CD4-positive, alpha-beta T cell (primary cell): ENCODE measurements around the gene HHATL. TPM values are rescaled to one million over a fixed set of nuclear protein-coding genes. Genes with fewer than 3 reads are reported as not detected.

ENCODE experiments used
- ATAC-seq: fragments of 200-7000 bp; cut with Tn5 transposase; one replicate; pipeline ENCODE4 v1.10.0; 2022; ENCODE audit warnings: mild to moderate bottlenecking; ENCODE audit not compliant: poor library complexity
- CTCF ChIA-PET: fragments of 350-600 bp; sonication (Branson Sonifier 250); formaldehyde crosslinking; loops from one replicate; lab custom pipeline; 2021; ENCODE audit warnings: antibody characterized with exemption, inconsistent platforms; lab: Charles Lee
- POLR2A ChIA-PET: fragments of 350-600 bp; sonication (Branson Sonifier 250); formaldehyde crosslinking; loops from one replicate; lab custom pipeline; 2021; ENCODE audit warnings: antibody characterized with exemption, inconsistent platforms; lab: Charles Lee
- DNase-seq, 14 experiments: peaks; one replicate each; pipeline ENCODE4 v3.0.0-alpha.2; 2013 to 2020; ENCODE audit warnings: mixed read lengths in 2 of 14
- H3K27ac ChIP-seq, 2 donors: one replicate each; pipeline versions ENCODE4 v1.5.1 to v1.7.0; 2013; ENCODE audit warnings: low read length in 2 of 2, low read depth in 1 of 2, mild to moderate bottlenecking in 1 of 2
- H3K27me3 ChIP-seq, 2 experiments: 1 replicate in 1 of 2; 2 replicates in 1 of 2; pipeline versions ENCODE4 v1.6.1 to v1.7.0; 2013; ENCODE audit warnings: low read length in 2 of 2, control low read depth in 1 of 2, mild to moderate bottlenecking in 1 of 2, moderate library complexity in 1 of 2; ENCODE audit not compliant: insufficient read depth in 2 of 2, control insufficient read depth in 1 of 2
- H3K36me3 ChIP-seq: one replicate; pipeline ENCODE4 v1.6.1; 2013; ENCODE audit warnings: low read length, control low read depth; ENCODE audit not compliant: insufficient read depth
- H3K4me1 ChIP-seq: one replicate; pipeline ENCODE4 v1.6.1; 2013; ENCODE audit warnings: low read length, control low read depth; ENCODE audit not compliant: insufficient read depth
- H3K4me3 ChIP-seq: one replicate; pipeline ENCODE4 v1.5.1; 2013; ENCODE audit warnings: mild to moderate bottlenecking, low read length, moderate library complexity
- H3K9me3 ChIP-seq, 2 experiments: 1 replicate in 1 of 2; 2 replicates in 1 of 2; pipeline versions ENCODE4 v1.6.1 to v1.7.0; 2013; ENCODE audit warnings: low read length in 2 of 2, mild to moderate bottlenecking in 2 of 2, control low read depth in 1 of 2, moderate library complexity in 1 of 2; ENCODE audit not compliant: control insufficient read depth in 1 of 2, insufficient read depth in 1 of 2
- H3K27ac Mint-ChIP-seq: one replicate; pipeline ENCODE4 v1.8.0; 2020; ENCODE audit warnings: mixed read lengths
- H3K27me3 Mint-ChIP-seq: one replicate; pipeline ENCODE4 v1.8.0; 2021; ENCODE audit warnings: mixed read lengths
- H3K36me3 Mint-ChIP-seq: one replicate; pipeline ENCODE4 v1.8.0; 2021; ENCODE audit warnings: low read depth, mixed read lengths
- H3K4me1 Mint-ChIP-seq: one replicate; pipeline ENCODE4 v1.8.0; 2021; ENCODE audit warnings: low read depth, mixed read lengths
- H3K4me3 Mint-ChIP-seq: one replicate; pipeline ENCODE4 v1.8.0; 2020; ENCODE audit warnings: mild to moderate bottlenecking, mixed read lengths
- H3K9me3 Mint-ChIP-seq: one replicate; pipeline ENCODE4 v1.8.0; 2020; ENCODE audit warnings: mixed read lengths
- CTCF ChIP-seq: fragments of 200-600 bp; IDR thresholded peaks from one replicate; pipeline ENCODE4 v1.8.0; 2022; ENCODE audit warnings: antibody characterized with exemption, mild to moderate bottlenecking
- intact Hi-C, 2 experiments: fragments of 100-400 bp; cut with DNase I in 1 of 2; cut with micrococcal nuclease in 1 of 2; formaldehyde crosslinking; loops; one replicate each; pipeline versions ENCODE4 v1.15.1 to v1.9.0; 2023 to 2025; cut with DNase I, micrococcal nuclease
- total RNA-seq, 174 experiments: library from RNA in 2 of 174; stranded (reverse) in 2 of 174; gene quantifications; one replicate each; pipeline ENCODE4 v1.2.3 and lab custom pipeline; 2021 to 2026

Gene HHATL
- total RNA-seq, 2 experiments from 2014 or later = not detected

- H3K4me1 ChIP-seq = peaks cover 57% of the 10 kb centered on the region
- POLR2A ChIA-PET = interaction anchor here (0.6 to 1.5 kb wide), 6 partner anchors 9 to 799 kb away, joined by 3 to 5 read pairs (median 4); partner anchors contain the start of gene VIPR1
- intact Hi-C loops = loop anchor here in 1 of 2 experiments (5.0 kb wide), 1 partner anchor 164 kb away; the partner anchor contains the start of gene SEC22C
- ATAC-seq = no peak
- DNase-seq = no peak
- H3K27me3 ChIP-seq = no peaks in the 10 kb centered on the region
- H3K27ac ChIP-seq = peak overlapping the region in 1 of 2 donors; percentile 54
- H3K36me3 ChIP-seq = no peaks in the 10 kb centered on the region
- CTCF ChIA-PET = no interaction called here
- no peak overlapping the region for H3K4me3 ChIP-seq
- no peak for TF ChIP-seq CTCF
- Mint-ChIP-seq H3K27ac (peak overlapping the region; percentile 88), H3K36me3 (no peaks in the 10 kb centered on the region), H3K27me3 (no peaks in the 10 kb centered on the region), H3K9me3 (no peaks in the 10 kb centered on the region), H3K4me1 (peaks cover 57% of the 10 kb centered on the region), H3K4me3 (no peak overlapping the region)
- H3K9me3 ChIP-seq = no peaks in the 10 kb centered on the region
These were observed 44.2 kb upstream of the HHATL start for GRCh38 chr3:42746455-42747450.

GRCh38 chr3:42745776-42746454 is 43.3 kb upstream of the HHATL start:
- Histone ChIP-seq H3K9me3 (no peaks in the 10 kb centered on the region), H3K4me1 (peaks cover 57% of the 10 kb centered on the region), H3K27me3 (no peaks in the 10 kb centered on the region), H3K36me3 (no peaks in the 10 kb centered on the region), H3K27ac (no peak overlapping the region), H3K4me3 (no peak overlapping the region)
- intact Hi-C loops = loop anchor here in 1 of 2 experiments (5.0 kb wide), 1 partner anchor 164 kb away; the partner anchor contains the start of gene SEC22C
- peak in 1 of 14 experiments; percentile 4 for DNase-seq
- no peaks in the 10 kb centered on the region for H3K9me3 Mint-ChIP-seq
- CTCF ChIA-PET = no interaction called here
- no peak overlapping the region for H3K27ac Mint-ChIP-seq
- no peak for ATAC-seq
- POLR2A ChIA-PET = interaction anchor here (0.6 to 1.5 kb wide), 2 partner anchors 10 to 143 kb away, joined by 3 read pairs; no protein-coding TSS in a partner anchor
- H3K36me3 Mint-ChIP-seq = no peaks in the 10 kb centered on the region
- no peak for TF ChIP-seq CTCF
- H3K4me1 Mint-ChIP-seq = peaks cover 57% of the 10 kb centered on the region
- H3K4me3 Mint-ChIP-seq = no peak overlapping the region
- no peaks in the 10 kb centered on the region for H3K27me3 Mint-ChIP-seq

- no peaks in the 10 kb centered on the region for H3K9me3 Mint-ChIP-seq
- CTCF ChIA-PET = no interaction called here
- no peak for ATAC-seq
- Histone ChIP-seq H3K27me3 (no peaks in the 10 kb centered on the region), H3K9me3 (no peaks in the 10 kb centered on the region), H3K36me3 (no peaks in the 10 kb centered on the region), H3K4me1 (peaks cover 57% of the 10 kb centered on the region), H3K27ac (no peak overlapping the region), H3K4me3 (no peak overlapping the region)
- DNase-seq = no peak
- no peak overlapping the region for H3K27ac Mint-ChIP-seq
- no peak for TF ChIP-seq CTCF
- POLR2A ChIA-PET = interaction anchor here (0.6 to 1.5 kb wide), 2 partner anchors 11 to 143 kb away, joined by 3 read pairs; no protein-coding TSS in a partner anchor
- H3K27me3 Mint-ChIP-seq = no peaks in the 10 kb centered on the region
- H3K4me3 Mint-ChIP-seq = no peak overlapping the region
- intact Hi-C loops = loop anchor here in 1 of 2 experiments (5.0 kb wide), 1 partner anchor 163 kb away; the partner anchor contains the start of gene SEC22C
- H3K4me1 Mint-ChIP-seq = peaks cover 57% of the 10 kb centered on the region
- no peaks in the 10 kb centered on the region for H3K36me3 Mint-ChIP-seq
These were observed 42.7 kb upstream of the HHATL start for GRCh38 chr3:42745291-42745745.
